SK-N-SH treated with all-trans-retinoic acid at 6 μM for 48 hours (cell line): Measurements from ENCODE around the gene THTPA.

Source experiments
- ATAC-seq: fragments of 200-7000 bp; cut with Tn5 transposase; 3 replicates; pipeline ENCODE4 v1.9.1; 2020; ENCODE audit warnings: mild to moderate bottlenecking, moderate library complexity
- BACH2 ChIP-seq: fragments of 250-450 bp; sonication (Bioruptor Pico); IDR thresholded peaks from 2 replicates; pipeline ENCODE4 v1.9.0; 2021; ENCODE audit warnings: mild to moderate bottlenecking, borderline replicate concordance
- CSDC2 ChIP-seq: fragments of 250-450 bp; sonication (Bioruptor Pico); IDR thresholded peaks from 2 replicates; pipeline ENCODE4 v1.5.0; 2020; ENCODE audit warnings: mild to moderate bottlenecking, moderate library complexity
- ESRRG ChIP-seq: fragments of 250-450 bp; sonication (Bioruptor Pico); IDR thresholded peaks from 2 replicates; pipeline ENCODE4 v1.6.1; 2021; ENCODE audit warnings: mild to moderate bottlenecking
- GLIS3 ChIP-seq: fragments of 250-450 bp; sonication (Bioruptor Pico); IDR thresholded peaks from 2 replicates; pipeline ENCODE4 v1.5.0; 2020; ENCODE audit warnings: mild to moderate bottlenecking, moderate library complexity
- ISL1 ChIP-seq: fragments of 250-450 bp; sonication (Bioruptor Pico); IDR thresholded peaks from 2 replicates; pipeline ENCODE4 v2.1.2; 2022; ENCODE audit warnings: mild to moderate bottlenecking, moderate library complexity
- OSR1 ChIP-seq: fragments of 250-450 bp; sonication (Bioruptor Pico); IDR thresholded peaks from 2 replicates; pipeline ENCODE4 v1.8.0; 2022; ENCODE audit warnings: moderate library complexity, mild to moderate bottlenecking, inconsistent platforms
- PPARA ChIP-seq: fragments of 250-450 bp; sonication (Bioruptor Pico); IDR thresholded peaks from 2 replicates; pipeline ENCODE4 v1.5.0; 2020; ENCODE audit warnings: mild to moderate bottlenecking, borderline replicate concordance
- RARB ChIP-seq: fragments of 250-450 bp; sonication (Bioruptor Pico); IDR thresholded peaks from 2 replicates; pipeline ENCODE4 v1.8.0; 2021; ENCODE audit warnings: mild to moderate bottlenecking, moderate library complexity
- SNAI2 ChIP-seq: fragments of 250-450 bp; sonication (Bioruptor Pico); IDR thresholded peaks from 2 replicates; pipeline ENCODE4 v1.5.0; 2020; ENCODE audit warnings: mild to moderate bottlenecking, moderate library complexity
- TCF4 ChIP-seq: fragments of 250-450 bp; sonication (Bioruptor Pico); IDR thresholded peaks from 2 replicates; pipeline ENCODE4 v1.8.0; 2021; ENCODE audit warnings: mild to moderate bottlenecking, moderate library complexity, borderline replicate concordance
- ZC3H10 ChIP-seq: fragments of 250-450 bp; sonication (Bioruptor Pico); IDR thresholded peaks from 2 replicates; pipeline ENCODE4 v1.5.1; 2021; ENCODE audit warnings: mild to moderate bottlenecking, moderate library complexity
- ZFP3 ChIP-seq: fragments of 250-450 bp; sonication (Bioruptor Pico); IDR thresholded peaks from 2 replicates; pipeline ENCODE4 v1.5.0; 2020; ENCODE audit warnings: mild to moderate bottlenecking, moderate library complexity
- ZFP30 ChIP-seq: fragments of 450-650 bp; formaldehyde crosslinking; IDR thresholded peaks from 2 replicates; pipeline ENCODE4 v1.5.0; 2022; ENCODE audit warnings: mild to moderate bottlenecking, moderate library complexity
- ZNF565 ChIP-seq: fragments of 450-650 bp; formaldehyde crosslinking; conservative IDR thresholded peaks from 2 replicates; pipeline ENCODE4 v1.5.0; 2020; ENCODE audit warnings: low read depth, mild to moderate bottlenecking, moderate library complexity
- ZNF70 ChIP-seq: fragments of 450-650 bp; formaldehyde crosslinking; IDR thresholded peaks from 2 replicates; pipeline ENCODE4 v1.5.0; 2020; ENCODE audit warnings: mild to moderate bottlenecking, moderate library complexity
- ZNF8 ChIP-seq: fragments of 450-650 bp; formaldehyde crosslinking; IDR thresholded peaks from 2 replicates; pipeline ENCODE4 v1.5.0; 2020; ENCODE audit warnings: mild to moderate bottlenecking, moderate library complexity
- TF ChIP-seq, protein P1 (sequence below): fragments of 250-450 bp; sonication (Bioruptor Pico); IDR thresholded peaks from 2 replicates; pipeline ENCODE4 v1.8.0; 2021; ENCODE audit warnings: low read depth, mild to moderate bottlenecking, moderate library complexity, borderline replicate concordance
- TF ChIP-seq, protein P2 (sequence below): fragments of 250-450 bp; sonication (Bioruptor Pico); IDR thresholded peaks from 2 replicates; pipeline ENCODE4 v1.8.0; 2020; ENCODE audit warnings: mild to moderate bottlenecking, moderate library complexity, borderline replicate concordance
- TF ChIP-seq, protein P3 (sequence below): fragments of 250-450 bp; sonication (Bioruptor Pico); IDR thresholded peaks from 2 replicates; pipeline ENCODE4 v1.5.1; 2020; ENCODE audit warnings: low read depth, mild to moderate bottlenecking, moderate library complexity
- TF ChIP-seq, protein P4 (sequence below): fragments of 250-450 bp; sonication (Bioruptor Pico); IDR thresholded peaks from 2 replicates; pipeline ENCODE4 v1.5.1; 2021; ENCODE audit warnings: mild to moderate bottlenecking, moderate library complexity

Gene THTPA

DNA sequence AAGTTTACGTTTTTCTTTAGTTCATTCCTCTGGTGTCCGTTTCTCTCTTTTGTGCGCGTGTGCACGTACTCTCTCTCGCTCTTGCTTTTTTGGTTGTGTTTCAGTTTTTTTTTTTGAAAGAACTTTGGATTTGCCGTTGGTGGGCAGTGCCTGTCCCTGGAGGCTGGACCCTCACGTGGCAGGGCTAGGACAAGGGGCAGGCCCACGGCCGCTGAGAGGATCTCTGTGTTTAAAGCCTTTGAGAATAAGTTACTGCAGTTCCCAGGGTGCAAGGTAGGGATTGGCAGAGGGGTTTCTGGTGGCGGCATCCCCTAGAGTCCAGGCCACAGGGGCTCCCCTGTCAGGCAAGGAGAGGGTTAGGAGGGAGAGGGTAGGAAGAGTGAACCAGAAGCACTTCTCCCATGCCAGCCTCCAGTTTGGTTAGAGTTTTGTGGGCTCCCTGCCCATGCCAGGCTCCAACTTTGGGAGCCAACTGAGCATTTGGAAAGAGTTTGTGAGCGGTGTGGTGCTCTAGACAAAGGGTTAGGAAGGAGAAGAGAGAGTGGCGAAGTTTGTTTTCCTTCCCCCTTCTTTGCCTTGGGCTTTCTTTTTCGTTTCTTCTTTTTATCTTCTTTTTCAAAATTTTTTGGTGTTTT lies 35.1 kb upstream of the THTPA start:
- no peak for ATAC-seq
- TF ChIP-seq, protein P1, sequence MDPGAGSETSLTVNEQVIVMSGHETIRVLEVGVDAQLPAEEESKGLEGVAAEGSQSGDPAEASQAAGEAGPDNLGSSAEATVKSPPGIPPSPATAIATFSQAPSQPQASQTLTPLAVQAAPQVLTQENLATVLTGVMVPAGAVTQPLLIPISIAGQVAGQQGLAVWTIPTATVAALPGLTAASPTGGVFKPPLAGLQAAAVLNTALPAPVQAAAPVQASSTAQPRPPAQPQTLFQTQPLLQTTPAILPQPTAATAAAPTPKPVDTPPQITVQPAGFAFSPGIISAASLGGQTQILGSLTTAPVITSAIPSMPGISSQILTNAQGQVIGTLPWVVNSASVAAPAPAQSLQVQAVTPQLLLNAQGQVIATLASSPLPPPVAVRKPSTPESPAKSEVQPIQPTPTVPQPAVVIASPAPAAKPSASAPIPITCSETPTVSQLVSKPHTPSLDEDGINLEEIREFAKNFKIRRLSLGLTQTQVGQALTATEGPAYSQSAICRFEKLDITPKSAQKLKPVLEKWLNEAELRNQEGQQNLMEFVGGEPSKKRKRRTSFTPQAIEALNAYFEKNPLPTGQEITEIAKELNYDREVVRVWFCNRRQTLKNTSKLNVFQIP = no peak
- TF ChIP-seq, protein P2, sequence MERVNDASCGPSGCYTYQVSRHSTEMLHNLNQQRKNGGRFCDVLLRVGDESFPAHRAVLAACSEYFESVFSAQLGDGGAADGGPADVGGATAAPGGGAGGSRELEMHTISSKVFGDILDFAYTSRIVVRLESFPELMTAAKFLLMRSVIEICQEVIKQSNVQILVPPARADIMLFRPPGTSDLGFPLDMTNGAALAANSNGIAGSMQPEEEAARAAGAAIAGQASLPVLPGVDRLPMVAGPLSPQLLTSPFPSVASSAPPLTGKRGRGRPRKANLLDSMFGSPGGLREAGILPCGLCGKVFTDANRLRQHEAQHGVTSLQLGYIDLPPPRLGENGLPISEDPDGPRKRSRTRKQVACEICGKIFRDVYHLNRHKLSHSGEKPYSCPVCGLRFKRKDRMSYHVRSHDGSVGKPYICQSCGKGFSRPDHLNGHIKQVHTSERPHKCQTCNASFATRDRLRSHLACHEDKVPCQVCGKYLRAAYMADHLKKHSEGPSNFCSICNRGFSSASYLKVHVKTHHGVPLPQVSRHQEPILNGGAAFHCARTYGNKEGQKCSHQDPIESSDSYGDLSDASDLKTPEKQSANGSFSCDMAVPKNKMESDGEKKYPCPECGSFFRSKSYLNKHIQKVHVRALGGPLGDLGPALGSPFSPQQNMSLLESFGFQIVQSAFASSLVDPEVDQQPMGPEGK (CRISPR knock-in tag) = no peak
- TF ChIP-seq ZNF70 (CRISPR knock-in tag) (no peak), GLIS3 (CRISPR knock-in tag) (no peak), TCF4 (CRISPR knock-in tag) (no peak), ZC3H10 (CRISPR knock-in tag) (no peak), BACH2 (no peak), ZFP30 (CRISPR knock-in tag) (no peak), ZFP3 (no peak)
- TF ChIP-seq, protein P3, sequence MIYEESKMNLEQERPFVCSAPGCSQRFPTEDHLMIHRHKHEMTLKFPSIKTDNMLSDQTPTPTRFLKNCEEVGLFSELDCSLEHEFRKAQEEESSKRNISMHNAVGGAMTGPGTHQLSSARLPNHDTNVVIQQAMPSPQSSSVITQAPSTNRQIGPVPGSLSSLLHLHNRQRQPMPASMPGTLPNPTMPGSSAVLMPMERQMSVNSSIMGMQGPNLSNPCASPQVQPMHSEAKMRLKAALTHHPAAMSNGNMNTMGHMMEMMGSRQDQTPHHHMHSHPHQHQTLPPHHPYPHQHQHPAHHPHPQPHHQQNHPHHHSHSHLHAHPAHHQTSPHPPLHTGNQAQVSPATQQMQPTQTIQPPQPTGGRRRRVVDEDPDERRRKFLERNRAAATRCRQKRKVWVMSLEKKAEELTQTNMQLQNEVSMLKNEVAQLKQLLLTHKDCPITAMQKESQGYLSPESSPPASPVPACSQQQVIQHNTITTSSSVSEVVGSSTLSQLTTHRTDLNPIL = no peak

DNA sequence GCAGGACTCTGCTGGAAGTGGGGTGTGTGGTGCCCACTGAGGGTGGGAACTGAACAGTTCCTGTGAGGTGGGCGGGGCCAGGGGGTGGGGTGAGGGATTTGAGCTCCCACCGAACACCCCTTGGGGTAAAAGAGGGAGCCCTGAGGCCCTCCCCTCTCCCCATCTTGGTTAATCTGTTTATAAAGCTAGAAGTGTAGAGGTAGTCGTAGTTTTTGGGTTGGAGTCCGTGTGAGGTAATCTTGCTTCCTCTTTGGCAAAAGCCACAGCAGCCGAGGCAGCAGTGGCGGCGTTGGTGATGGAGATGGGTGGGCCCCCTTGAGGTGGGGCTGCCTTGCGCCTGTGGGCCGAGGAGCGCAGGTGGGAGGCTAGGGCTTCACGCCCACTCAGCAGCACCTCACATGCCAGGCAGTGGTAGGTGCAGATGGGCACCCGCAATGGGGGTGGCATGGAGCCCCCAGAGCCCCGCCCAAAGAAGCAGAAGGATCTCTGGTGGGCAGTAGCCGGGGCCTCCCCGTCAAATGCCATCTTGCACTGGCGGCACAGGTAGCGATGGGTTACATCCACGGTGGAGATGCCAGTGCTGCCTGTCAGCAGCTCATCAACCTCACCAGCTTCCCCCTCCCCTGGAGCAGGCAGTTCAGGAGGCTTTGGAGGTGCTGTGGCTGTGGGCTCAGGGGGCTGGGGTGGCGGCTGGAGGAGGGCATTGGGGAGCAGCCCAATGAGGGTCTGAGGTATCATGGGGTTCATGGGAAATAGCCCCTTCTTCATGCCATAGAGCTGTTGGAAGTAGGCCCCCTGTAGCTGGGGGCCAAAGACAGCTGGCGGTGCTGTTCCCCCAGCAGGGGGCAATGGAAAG lies 34.1 kb upstream of the THTPA start:
- TF ChIP-seq, protein P4, sequence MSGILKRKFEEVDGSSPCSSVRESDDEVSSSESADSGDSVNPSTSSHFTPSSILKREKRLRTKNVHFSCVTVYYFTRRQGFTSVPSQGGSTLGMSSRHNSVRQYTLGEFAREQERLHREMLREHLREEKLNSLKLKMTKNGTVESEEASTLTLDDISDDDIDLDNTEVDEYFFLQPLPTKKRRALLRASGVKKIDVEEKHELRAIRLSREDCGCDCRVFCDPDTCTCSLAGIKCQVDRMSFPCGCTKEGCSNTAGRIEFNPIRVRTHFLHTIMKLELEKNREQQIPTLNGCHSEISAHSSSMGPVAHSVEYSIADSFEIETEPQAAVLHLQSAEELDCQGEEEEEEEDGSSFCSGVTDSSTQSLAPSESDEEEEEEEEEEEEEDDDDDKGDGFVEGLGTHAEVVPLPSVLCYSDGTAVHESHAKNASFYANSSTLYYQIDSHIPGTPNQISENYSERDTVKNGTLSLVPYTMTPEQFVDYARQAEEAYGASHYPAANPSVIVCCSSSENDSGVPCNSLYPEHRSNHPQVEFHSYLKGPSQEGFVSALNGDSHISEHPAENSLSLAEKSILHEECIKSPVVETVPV (CRISPR knock-in tag) = no peak
- TF ChIP-seq ISL1 (CRISPR knock-in tag) = no peak
- no peak for TF ChIP-seq SNAI2 (CRISPR knock-in tag)
- TF ChIP-seq ZNF8 (CRISPR knock-in tag) = no peak
- no peak for TF ChIP-seq GLIS3 (CRISPR knock-in tag)
- TF ChIP-seq BACH2 = no peak
- no peak for TF ChIP-seq PPARA
- TF ChIP-seq, protein P1 = no peak
- no peak for ATAC-seq

DNA sequence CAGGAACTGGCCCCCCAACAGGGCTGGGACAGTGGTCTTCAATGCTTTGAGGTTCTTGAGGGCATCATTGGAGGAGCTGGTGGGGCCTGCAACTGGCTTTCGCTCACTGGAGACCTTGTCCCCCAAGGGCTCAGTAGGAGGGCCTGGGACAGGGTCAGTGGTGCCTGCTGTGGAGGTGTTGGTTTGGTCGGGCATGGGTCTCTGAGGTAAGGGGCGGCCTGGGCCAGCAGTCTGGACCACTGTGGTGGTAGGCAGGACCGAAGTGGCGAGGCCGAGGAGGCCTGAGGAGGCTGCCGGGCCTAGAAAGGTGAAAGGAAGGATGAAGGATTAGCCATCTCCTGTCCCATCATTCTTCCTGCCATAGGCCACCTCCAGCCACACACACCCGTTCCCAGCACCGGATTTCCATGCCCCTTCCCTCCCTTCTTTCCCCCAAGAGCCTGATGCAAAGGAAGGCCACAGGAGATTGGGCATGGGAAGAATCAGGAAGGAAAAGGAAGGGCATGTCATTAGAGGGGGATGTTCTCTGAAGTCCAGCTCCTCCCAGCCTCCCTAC lies 33.4 kb upstream of the THTPA start:
- no peak for TF ChIP-seq RARB
- no peak for ATAC-seq

DNA sequence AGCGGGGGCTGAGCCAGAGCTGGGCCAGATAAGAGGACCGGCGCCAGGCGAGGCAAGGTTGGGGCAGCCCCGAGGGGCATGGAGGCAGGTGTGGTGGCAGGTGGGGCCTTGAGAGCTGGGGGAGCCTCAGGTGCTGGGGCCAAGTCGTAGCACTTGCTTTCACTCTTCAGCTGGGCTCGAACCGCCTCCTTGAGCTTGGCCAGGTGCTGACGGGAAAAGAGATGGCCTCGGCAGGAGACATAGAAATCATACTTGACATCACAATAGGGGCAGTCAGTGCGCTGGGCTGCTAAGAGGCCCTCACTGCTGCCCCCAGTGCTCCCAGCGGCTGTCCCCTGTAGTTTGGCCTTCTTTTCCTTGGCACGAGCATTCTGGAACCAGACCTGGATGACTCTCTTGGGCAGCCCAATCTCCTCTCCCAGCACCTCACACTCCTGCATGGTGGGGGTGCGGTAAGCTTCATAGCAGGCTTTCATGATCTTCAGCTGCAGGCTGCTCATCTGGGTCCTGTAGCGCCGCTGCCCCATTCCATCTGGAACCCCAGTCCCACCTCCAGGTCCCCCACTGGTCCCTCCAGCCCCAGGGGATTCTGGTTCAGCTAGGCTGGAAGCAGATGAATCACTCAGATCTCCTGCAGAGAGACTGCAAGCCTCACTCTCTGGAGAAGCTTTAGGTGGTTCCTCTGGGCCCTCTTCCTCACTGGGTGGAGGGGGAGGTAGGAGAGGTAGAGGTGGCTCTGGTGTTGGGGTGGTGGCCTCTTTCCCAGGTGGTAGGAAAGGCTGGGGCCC lies 32.6 kb upstream of the THTPA start:
- ATAC-seq = no peak
- TF ChIP-seq ESRRG (CRISPR knock-in tag) (no peak), CSDC2 (CRISPR knock-in tag) (no peak), ZNF8 (CRISPR knock-in tag) (no peak), ZNF565 (CRISPR knock-in tag) (no peak), OSR1 (CRISPR knock-in tag) (no peak), TCF4 (CRISPR knock-in tag) (no peak), BACH2 (no peak), ISL1 (CRISPR knock-in tag) (no peak)
- TF ChIP-seq, protein P2 (CRISPR knock-in tag) = no peak
- TF ChIP-seq, protein P4 (CRISPR knock-in tag) = no peak
